Left ventricle myocardium inferior (tissue), 1 donor: ENCODE measurements around the gene CYBC1. TPM values are rescaled to one million over a fixed set of nuclear protein-coding genes. Genes with fewer than 3 reads are reported as not detected.
"Not testable (repeated sequence)": the region's sequence is repeated elsewhere in the genome, so short reads cannot be mapped to it uniquely, and the experiment has no call there.

ENCODE experiments used
- DNase-seq: peaks from one replicate; pipeline ENCODE4 v3.0.0-alpha.2; 2020
- H3K27ac ChIP-seq: fragments of 200-600 bp; replicated peaks from 2 replicates; pipeline ENCODE4 v1.8.0; 2021
- H3K27me3 ChIP-seq: fragments of 200-600 bp; 2 replicates; pipeline ENCODE4 v1.8.0; 2021; ENCODE audit warnings: low read depth
- H3K36me3 ChIP-seq: fragments of 200-600 bp; 2 replicates; pipeline ENCODE4 v1.8.0; 2021
- H3K4me1 ChIP-seq: fragments of 200-600 bp; 2 replicates; pipeline ENCODE4 v1.8.0; 2021
- H3K4me3 ChIP-seq: fragments of 200-600 bp; 2 replicates; pipeline ENCODE4 v1.8.0; 2021; ENCODE audit warnings: mild to moderate bottlenecking, moderate library complexity
- H3K9me3 ChIP-seq: fragments of 200-600 bp; replicated peaks from 2 replicates; pipeline ENCODE4 v1.8.0; 2021
- intact Hi-C: fragments of 100-400 bp; cut with micrococcal nuclease; formaldehyde crosslinking; loops from one replicate; pipeline ENCODE4 v1.11.0; 2022
- total RNA-seq: library from RNA; stranded (reverse); fragmentation: NEBNext Ultra II Directional; extraction: Animal tissue kit (Norgen Biotek cat#: 25700); gene quantifications from one replicate; pipeline ENCODE4 v1.2.1, GENCODE V29; 2021
- TF ChIP-seq, protein P1 (sequence below): fragments of 200-600 bp; IDR thresholded peaks from 2 replicates; pipeline ENCODE4 v1.8.0; 2021; ENCODE audit warnings: antibody characterized with exemption, mild to moderate bottlenecking, borderline replicate concordance
- donor health status: DM: no; HTN: yes; CAD: no; lungs with severe emphysema.

The CYBC1 gene
- total RNA-seq, 1 donor from 2014 or later, result 23.8 TPM

- Histone ChIP-seq H3K36me3 (peaks cover 12% of the 10 kb centered on the region), H3K9me3 (no peaks in the 10 kb centered on the region), H3K4me1 (peaks cover 38% of the 10 kb centered on the region), H3K4me3 (no peak overlapping the region), H3K27me3 (no peaks in the 10 kb centered on the region), H3K27ac (no peak overlapping the region)
- no peak for DNase-seq
- TF ChIP-seq, protein P1, sequence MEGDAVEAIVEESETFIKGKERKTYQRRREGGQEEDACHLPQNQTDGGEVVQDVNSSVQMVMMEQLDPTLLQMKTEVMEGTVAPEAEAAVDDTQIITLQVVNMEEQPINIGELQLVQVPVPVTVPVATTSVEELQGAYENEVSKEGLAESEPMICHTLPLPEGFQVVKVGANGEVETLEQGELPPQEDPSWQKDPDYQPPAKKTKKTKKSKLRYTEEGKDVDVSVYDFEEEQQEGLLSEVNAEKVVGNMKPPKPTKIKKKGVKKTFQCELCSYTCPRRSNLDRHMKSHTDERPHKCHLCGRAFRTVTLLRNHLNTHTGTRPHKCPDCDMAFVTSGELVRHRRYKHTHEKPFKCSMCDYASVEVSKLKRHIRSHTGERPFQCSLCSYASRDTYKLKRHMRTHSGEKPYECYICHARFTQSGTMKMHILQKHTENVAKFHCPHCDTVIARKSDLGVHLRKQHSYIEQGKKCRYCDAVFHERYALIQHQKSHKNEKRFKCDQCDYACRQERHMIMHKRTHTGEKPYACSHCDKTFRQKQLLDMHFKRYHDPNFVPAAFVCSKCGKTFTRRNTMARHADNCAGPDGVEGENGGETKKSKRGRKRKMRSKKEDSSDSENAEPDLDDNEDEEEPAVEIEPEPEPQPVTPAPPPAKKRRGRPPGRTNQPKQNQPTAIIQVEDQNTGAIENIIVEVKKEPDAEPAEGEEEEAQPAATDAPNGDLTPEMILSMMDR, result no peak
- intact Hi-C loops, result no loop called here
These were observed 34.3 kb downstream of the CYBC1 start for GRCh38 chr17:82416264-82416663.

- H3K27me3 ChIP-seq, result no peaks in the 10 kb centered on the region
- H3K9me3 ChIP-seq, result no peaks in the 10 kb centered on the region
- no peak overlapping the region for H3K4me3 ChIP-seq
- no peak overlapping the region for H3K27ac ChIP-seq
- no peak for DNase-seq
- H3K4me1 ChIP-seq, result peaks cover 38% of the 10 kb centered on the region
- intact Hi-C loops, result no loop called here
- peaks cover 9% of the 10 kb centered on the region for H3K36me3 ChIP-seq
- TF ChIP-seq, protein P1, result no peak
These were observed 34.8 kb downstream of the CYBC1 start for GRCh38 chr17:82415786-82416185.

DNA sequence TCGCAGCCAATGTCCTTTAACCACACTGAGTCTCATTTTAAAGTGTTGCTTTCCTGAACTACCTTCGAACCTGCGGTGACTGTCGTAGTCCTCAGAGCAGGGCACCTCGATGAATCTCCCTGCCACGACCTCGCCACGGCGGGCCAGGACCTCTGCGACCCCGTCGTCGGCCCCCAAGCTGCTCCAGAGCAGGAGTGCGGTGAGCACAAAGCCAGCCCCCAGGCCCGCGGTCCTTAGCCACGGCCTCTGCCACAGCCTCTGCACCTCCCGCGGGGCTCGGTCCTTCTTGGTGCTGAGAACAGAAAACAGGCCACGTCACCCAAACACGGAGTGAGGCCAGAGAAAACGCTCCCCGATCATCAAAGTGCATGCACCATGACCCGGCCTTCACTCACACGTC, 35.2 kb downstream of the CYBC1 start:
- Histone ChIP-seq H3K27ac (no peak overlapping the region), H3K4me1 (peaks cover 38% of the 10 kb centered on the region), H3K4me3 (no peak overlapping the region), H3K36me3 (peaks cover 5% of the 10 kb centered on the region), H3K9me3 (no peaks in the 10 kb centered on the region), H3K27me3 (no peaks in the 10 kb centered on the region)
- TF ChIP-seq, protein P1, result no peak
- intact Hi-C loops, result no loop called here
- no peak for DNase-seq

GRCh38 chr17:82414548-82415281, 35.8 kb downstream of the CYBC1 start:
- Histone ChIP-seq H3K27me3 (no peaks in the 10 kb centered on the region), H3K9me3 (no peaks in the 10 kb centered on the region), H3K27ac (no peak overlapping the region), H3K4me3 (peak overlapping the region; percentile 17), H3K36me3 (no peaks in the 10 kb centered on the region), H3K4me1 (peaks cover 37% of the 10 kb centered on the region)
- TF ChIP-seq, protein P1, result peak; percentile 77
- DNase-seq, result peak; percentile 76
- intact Hi-C loops, result loop anchor here (5.0 kb wide), 1 partner anchor 62 kb away; no protein-coding TSS in a partner anchor

DNA sequence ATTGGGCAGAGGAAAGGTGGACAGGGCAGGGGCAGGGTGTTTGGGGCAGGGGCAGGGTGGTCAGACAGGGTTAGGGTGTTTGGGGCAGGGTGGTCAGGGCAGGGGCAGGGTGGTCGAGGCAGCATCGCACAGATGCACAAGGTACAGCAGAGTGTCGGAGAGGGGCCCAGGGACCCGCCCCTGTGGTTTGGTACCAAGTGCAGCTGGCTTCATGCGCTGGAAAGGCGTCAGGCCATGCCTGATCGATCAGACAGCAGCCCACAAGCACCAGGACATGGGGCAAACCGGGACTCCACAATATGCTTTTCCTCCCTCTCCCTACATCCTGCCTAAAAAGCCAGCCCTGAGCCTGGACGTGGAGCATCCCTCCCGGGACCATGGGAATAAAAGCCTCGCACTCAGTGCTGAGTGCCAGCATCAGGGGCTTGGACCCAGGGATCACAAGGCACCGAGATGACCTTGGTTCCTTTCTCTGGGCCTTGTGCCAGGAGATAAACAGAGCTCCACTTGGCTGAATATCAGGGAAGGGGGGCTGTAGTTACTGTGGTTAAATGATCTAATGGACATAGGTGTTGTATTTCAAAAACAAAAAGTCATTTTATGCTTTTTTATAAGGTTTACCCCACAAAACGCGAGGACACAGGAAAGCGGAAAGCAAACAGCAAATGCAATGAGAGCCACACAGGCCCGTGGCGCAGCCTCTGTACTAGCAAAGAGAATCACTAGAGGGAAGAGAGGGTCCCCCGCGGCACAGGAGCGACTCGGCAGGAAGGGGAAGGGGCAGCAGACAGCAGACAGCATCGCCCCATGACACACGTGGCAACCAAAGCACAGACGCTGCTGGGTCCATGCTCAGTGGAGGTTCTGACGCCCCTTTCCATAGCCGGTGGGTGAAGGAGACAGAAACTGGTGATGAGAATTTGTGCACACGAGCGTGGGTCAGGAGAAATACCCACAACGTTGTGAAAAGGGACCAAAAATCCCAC, 37.7 kb downstream of the CYBC1 start:
- no peak for DNase-seq
- no peaks in the 10 kb centered on the region for H3K9me3 ChIP-seq
- intact Hi-C loops, result loop anchor here (5.0 kb wide), 1 partner anchor 61 kb away; no protein-coding TSS in a partner anchor
- no peak overlapping the region for H3K27ac ChIP-seq
- H3K27me3 ChIP-seq, result no peaks in the 10 kb centered on the region
- H3K4me3 ChIP-seq, result no peak overlapping the region
- peaks cover 10% of the 10 kb centered on the region for H3K36me3 ChIP-seq
- TF ChIP-seq, protein P1, result no peak
- peaks cover 23% of the 10 kb centered on the region for H3K4me1 ChIP-seq

DNA sequence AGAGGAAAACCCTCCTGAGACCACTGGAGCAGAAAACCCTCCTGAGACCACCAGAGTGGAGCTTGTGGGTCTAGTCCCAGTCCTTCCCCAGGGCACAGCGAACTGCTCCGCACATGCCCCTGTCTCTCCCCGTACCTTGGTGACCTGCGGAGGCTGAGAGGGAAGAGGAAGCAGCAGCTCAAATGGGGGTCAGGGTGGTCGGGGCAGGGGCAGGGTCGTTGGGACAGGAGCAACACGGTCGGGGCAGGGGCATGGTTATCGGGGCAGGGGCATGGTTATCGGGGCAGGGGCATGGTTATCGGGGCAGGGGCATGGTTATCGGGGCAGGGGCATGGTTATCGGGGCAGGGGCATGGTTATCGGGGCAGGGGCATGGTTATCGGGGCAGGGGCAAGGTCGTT, 38.5 kb downstream of the CYBC1 start:
- H3K36me3 ChIP-seq, result peaks cover 10% of the 10 kb centered on the region
- H3K9me3 ChIP-seq, DNase-seq, H3K27ac ChIP-seq, H3K27me3 ChIP-seq, H3K4me3 ChIP-seq: not testable (repeated sequence)
- intact Hi-C loops, result loop anchor here (5.0 kb wide), 1 partner anchor 60 kb away; no protein-coding TSS in a partner anchor
- peaks cover 24% of the 10 kb centered on the region for H3K4me1 ChIP-seq
